ENCODE data around the gene NEBL.

DNA sequence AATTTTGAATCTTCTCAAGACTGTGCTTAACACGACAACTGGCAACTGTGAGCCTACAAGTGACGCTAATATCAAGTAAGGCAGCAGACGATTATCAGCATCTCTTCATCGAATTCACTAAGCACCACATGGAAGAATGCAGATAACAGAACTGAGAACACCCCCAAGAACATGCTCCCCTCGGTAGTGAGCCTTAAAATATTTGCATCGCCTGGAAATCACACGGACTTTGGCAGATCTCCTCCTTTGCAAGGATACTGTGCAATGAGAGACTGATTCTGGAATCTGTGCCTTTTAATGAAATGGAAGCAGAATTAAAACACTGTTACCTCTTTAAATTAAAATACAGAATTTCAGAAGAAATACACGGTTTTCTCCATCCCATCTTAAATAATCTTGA is 38.2 kb upstream of the NEBL start:
- TF ChIP-seq CTCF (conservative IDR thresholded peaks at IDR 0.05; ENCODE audit: low read depth, low read length): no peak
- no peak for TF ChIP-seq EZH2 (IDR thresholded peaks at IDR 0.05; ENCODE audit: borderline replicate concordance, low read depth, low read length, poor library complexity, severe bottlenecking)

All from A673 (cell line).